ENCODE data around the gene IGSF22.
"Not testable (repeated sequence)": the region's sequence is repeated elsewhere in the genome, so short reads cannot be mapped to it uniquely, and the experiment has no call there.

DNA sequence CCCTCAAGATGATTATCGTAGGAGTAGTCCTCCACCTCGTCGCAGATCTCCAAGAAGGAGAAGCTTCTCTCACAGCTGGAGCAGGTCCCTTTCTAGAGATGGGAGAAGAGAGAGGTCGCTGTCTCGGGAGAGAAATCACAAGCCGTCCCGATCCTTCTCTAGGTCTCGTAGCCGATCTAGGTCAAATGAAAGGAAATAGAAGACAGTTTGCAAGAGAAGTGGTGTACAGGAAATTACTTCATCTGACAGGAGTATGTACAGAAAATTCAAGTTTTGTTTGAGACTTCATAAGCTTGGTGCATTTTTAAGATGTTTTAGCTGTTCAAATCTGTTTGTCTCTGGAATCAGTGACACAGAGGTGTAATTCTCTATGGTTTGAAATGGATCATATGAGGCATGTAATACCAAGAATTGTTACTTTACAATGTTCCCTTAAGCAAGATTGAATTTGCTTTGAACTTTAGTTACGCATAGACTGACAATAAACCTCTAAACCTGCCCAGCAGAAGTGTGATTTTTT lies 60.6 kb downstream of the IGSF22 start:
- TF ChIP-seq, protein P1, sequence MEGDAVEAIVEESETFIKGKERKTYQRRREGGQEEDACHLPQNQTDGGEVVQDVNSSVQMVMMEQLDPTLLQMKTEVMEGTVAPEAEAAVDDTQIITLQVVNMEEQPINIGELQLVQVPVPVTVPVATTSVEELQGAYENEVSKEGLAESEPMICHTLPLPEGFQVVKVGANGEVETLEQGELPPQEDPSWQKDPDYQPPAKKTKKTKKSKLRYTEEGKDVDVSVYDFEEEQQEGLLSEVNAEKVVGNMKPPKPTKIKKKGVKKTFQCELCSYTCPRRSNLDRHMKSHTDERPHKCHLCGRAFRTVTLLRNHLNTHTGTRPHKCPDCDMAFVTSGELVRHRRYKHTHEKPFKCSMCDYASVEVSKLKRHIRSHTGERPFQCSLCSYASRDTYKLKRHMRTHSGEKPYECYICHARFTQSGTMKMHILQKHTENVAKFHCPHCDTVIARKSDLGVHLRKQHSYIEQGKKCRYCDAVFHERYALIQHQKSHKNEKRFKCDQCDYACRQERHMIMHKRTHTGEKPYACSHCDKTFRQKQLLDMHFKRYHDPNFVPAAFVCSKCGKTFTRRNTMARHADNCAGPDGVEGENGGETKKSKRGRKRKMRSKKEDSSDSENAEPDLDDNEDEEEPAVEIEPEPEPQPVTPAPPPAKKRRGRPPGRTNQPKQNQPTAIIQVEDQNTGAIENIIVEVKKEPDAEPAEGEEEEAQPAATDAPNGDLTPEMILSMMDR (IDR thresholded peaks at IDR 0.05) = not testable (repeated sequence)
- not testable (repeated sequence) for TF ChIP-seq POLR2A (IDR thresholded peaks at IDR 0.05)

Measured in thyroid gland (tissue), 4 donors.